ENCODE data around the gene GPR65.

Gene GPR65

DNA sequence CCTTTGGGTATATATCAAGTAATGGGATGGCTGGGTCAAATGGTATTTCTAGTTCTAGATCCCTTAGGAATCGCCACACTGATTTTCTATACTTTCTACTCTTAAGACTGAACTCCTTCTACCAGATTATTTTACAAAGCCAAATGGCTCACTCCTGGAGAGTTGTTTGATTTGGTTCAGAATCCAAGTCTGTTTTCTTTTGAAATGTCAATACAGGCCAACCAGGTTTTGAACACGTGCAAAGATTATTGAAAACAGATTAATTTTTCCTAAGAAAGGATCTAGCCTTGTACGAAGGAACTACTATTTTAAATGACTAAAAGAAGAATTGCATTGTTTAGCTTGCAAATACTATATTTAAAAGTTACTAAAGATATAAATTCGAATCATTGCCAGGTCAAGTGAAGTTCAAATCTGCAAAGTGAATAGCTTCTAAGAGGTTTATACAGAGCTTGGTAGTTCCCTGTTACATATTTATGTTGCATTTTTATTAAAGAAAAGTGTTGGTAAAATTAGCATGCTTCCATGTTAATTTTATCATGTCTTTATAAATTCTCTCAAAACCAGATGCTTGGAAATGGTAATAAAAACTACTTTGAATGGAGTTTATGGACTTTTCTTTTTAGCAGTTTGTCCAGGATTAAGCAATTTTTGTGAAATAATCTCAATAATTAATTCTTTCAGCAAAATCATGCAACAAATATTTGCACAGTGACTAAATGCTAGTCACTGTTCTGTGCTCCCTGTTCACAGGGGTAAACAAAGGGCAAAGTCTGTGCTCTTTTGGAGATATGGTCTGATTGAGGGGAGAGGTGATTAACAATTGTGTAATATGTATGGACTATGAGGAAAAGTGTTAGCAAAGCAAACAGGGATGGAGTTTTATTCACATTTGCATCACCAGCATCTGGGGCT lies 38.9 kb downstream of the GPR65 start:
- no peak for DNase-seq

DNA sequence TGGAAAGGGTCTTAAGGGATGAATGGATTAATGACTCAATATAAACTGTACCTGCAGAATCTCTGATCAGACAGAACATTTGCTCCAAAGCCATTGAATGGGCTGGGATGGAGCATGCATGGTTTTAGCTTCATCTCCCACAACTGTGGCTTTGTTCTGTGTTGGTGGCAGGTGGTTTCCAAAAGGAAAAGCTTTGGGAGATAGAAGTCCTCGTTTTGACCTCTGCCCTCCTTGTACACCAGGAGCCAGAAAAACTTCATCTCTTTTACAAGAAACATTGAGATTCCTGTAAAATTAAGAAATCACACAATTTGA lies 39.5 kb downstream of the GPR65 start:
- no peak for DNase-seq

DNA sequence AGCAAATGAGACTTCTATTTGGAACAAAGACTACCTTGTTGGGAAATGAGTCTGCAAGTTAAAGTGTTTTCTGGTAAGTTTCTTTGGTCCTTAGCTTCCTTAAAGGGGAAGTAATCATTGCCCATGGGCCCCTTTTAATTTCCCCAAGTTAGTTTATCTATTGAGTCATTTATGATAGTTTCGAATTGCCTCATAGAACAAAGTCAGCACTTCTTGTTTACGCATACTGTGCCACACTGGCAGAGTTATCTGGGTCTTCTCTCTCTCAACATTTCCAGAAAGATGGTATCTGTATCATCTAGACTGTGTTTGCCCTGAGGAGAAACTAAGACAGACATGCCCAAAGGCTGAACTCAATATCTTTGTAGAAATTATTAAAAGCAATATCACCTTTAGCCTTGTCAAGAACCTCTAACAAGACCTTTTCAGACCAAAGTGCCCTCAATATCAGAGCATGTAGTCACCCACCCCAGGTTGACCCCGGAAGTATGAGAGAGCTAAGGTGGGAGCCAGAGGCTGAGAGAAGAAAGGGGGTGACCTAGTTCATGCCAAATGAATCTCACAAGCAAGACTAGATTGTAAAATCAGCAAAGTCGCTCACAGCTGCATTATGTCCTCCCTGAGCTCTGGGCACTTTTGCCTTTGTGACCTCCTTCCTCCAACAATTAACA lies 40.0 kb downstream of the GPR65 start:
- no peak for DNase-seq

DNA sequence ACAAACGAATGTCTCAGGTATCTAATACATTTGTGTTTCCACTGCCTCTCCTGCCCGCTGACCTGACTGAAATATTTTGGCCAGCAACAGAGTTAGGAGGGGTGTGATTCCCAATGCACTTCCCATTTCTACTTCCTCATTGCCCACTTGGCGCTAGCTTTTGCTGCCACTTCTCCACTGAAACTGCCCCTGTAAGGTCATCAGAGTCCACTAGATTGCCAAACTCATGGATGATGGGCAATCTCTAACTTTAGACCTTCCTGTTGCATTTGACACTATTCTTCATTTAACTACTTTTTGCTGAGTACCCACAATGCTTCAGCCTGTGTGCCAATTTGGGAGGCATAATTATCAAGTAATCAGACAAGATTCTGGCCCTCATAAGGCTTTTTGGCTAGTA lies 40.8 kb downstream of the GPR65 start:
- no peak for DNase-seq

DNA sequence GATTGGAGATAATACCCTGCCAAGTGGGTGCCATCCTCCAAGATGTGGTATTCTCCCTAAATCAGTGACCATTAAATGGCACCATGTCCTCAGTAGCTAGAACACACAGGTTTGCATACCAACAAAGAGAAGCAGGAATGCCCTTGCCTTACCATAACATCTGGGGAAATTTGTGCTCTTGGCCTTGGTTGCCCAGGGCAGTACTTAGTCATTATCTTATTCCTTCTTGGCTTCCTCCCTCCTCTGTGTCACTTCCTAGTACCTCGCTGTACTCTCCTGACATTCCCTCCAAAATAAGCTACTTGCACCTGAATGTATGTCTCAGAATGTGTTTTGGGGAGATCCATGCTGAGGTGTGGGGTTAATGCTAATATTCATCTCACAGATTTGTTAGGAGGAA lies 43.4 kb downstream of the GPR65 start:
- no peak for DNase-seq

DNA sequence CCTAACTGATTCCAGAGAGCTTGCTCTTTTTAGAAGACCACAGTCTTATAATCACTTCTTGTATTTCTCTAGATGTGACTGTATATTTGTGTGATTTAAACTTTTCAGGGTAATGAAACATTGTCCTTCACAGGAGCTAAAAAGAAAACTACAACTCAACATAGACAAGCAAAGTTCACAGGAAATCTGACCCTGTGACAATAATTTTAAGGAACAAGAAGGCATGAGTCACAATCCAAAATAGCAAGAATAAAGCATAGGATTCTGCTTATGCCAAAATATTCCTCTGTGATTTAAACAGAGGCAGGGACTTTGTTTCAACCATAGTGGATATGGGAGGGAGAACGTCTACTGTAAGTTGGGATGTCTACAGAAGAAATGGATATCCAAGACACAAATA lies 44.3 kb downstream of the GPR65 start:
- DNase-seq = no peak

DNA sequence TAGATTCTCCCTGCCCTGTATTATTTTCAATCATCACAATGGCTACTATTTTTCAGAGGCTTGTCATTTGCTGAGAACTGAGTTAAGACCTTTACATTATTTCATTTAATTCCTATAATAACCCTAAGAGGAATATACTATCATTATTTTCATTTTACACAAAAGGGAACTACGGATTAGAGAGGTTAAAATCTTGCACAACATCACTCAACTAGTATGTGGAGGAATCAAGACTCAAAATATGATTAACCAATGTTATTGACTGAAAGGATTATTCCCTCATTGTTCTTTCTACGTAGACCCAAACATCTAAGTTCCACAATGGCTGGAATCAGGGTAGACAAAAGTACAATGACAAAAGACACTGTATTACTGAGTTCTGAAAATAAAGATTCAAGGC lies 45.0 kb downstream of the GPR65 start:
- DNase-seq = no peak

DNA sequence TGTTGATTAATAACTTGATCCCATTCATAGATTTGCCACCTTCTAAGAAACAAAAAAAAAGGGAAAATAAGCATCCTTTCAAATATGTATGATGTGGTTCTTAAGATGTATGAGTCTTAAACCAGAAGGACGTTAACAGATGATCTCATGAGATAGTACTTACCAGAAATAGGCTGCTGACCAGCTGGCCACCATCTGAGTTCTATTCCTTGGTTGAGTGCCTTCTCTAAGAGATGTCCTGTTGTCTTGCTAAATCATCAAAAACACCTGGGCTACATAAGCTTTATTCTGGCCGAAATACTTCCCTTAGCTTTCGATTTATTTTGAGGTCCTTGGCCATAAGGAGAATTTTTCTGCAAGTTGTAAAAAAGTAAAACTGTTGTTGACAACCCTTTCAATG lies 55.6 kb downstream of the GPR65 start:
- no peak for DNase-seq

DNA sequence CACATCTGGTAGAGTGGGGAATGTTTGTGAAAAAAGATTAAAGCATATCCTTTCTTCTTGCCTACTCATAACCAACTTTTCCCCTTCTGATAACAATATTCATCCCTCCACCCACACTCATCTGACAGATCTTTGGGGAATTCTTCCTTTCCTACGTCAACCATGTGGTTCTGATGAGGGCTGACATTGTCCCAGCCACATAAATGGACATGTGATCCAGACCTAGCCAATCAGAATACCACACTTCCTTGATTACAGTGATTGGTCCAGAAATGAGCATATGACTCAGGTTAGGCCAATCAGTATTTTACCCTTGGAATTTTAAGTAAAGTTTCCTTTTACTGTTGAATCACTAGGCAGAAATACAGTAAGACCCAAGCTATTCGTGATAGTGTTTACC lies 58.9 kb downstream of the GPR65 start:
- DNase-seq = no peak
